DLD1 (cell line): ENCODE results near the gene RBM38.

Source experiments
- in situ Hi-C: cut with HindIII; loops from 2 replicates; pipeline ENCODE4 v1.10.0; 2017; ENCODE audit warnings: low sequenced_read_pairs

RBM38 gene

GRCh38 chr20:57400821-57401564, 9.8 kb downstream of the RBM38 start:
- in situ Hi-C loops = no loop called here

GRCh38 chr20:57401565-57401918, 10.3 kb downstream of the RBM38 start:
- in situ Hi-C loops = no loop called here

- in situ Hi-C loops = no loop called here
These were observed 11.3 kb downstream of the RBM38 start for GRCh38 chr20:57402206-57403125.

GRCh38 chr20:57403216-57403615, 12.0 kb downstream of the RBM38 start:
- in situ Hi-C loops = no loop called here

- in situ Hi-C loops = no loop called here
These were observed 12.8 kb downstream of the RBM38 start for GRCh38 chr20:57404006-57404405.

- in situ Hi-C loops = no loop called here
These were observed 13.3 kb downstream of the RBM38 start for GRCh38 chr20:57404419-57405072.

GRCh38 chr20:57405236-57406016, 14.2 kb downstream of the RBM38 start:
- in situ Hi-C loops = no loop called here

- in situ Hi-C loops = no loop called here
These were observed 16.4 kb downstream of the RBM38 start for GRCh38 chr20:57407541-57407956.

GRCh38 chr20:57408131-57408530, 16.9 kb downstream of the RBM38 start:
- in situ Hi-C loops = no loop called here

GRCh38 chr20:57408536-57409233, 17.5 kb downstream of the RBM38 start:
- in situ Hi-C loops = no loop called here

GRCh38 chr20:57409316-57409671, 18.1 kb downstream of the RBM38 start:
- in situ Hi-C loops = no loop called here

GRCh38 chr20:57409672-57410397, 18.6 kb downstream of the RBM38 start:
- in situ Hi-C loops = no loop called here

- in situ Hi-C loops = no loop called here
These were observed 19.3 kb downstream of the RBM38 start for GRCh38 chr20:57410398-57410920.

- in situ Hi-C loops = no loop called here
These were observed 19.7 kb downstream of the RBM38 start for GRCh38 chr20:57410924-57411323.

GRCh38 chr20:57411406-57412283, 20.4 kb downstream of the RBM38 start:
- in situ Hi-C loops = no loop called here

GRCh38 chr20:57412347-57413029, 21.3 kb downstream of the RBM38 start:
- in situ Hi-C loops = no loop called here

- in situ Hi-C loops = no loop called here
These were observed 22.8 kb downstream of the RBM38 start for GRCh38 chr20:57413986-57414385.
